GM13976 (cell line): ENCODE measurements around the gene C10orf71.

Source experiments
- DNase-seq: peaks from one replicate; pipeline ENCODE4 v3.0.0; 2012; ENCODE audit warnings: low spot score
- CTCF ChIP-seq: IDR thresholded peaks from 2 replicates; pipeline ENCODE4 v1.5.1; 2012; ENCODE audit warnings: borderline replicate concordance, mild to moderate bottlenecking; ENCODE audit not compliant: insufficient read depth; ENCODE audit errors: extremely low read depth, missing control alignments, control extremely low read depth
- in situ Hi-C: fragments of 300-500 bp; cut with MboI; formaldehyde crosslinking; loops from one replicate; pipeline ENCODE4 v1.12.0; 2022; ENCODE audit warnings: low sequenced_read_pairs, mixed read lengths, inconsistent platforms; ENCODE audit not compliant: unreplicated experiment

C10orf71 gene

GRCh38 chr10:49362596-49363260, 63.8 kb downstream of the C10orf71 start:
- no peak for TF ChIP-seq CTCF
- DNase-seq: peak; percentile 71
- in situ Hi-C loops: no loop called here

- DNase-seq: no peak
- TF ChIP-seq CTCF: no peak
- in situ Hi-C loops: no loop called here
Measured at GRCh38 chr10:49363309-49364031, 64.5 kb downstream of the C10orf71 start.

GRCh38 chr10:49364051-49364450, 65.1 kb downstream of the C10orf71 start:
- DNase-seq: no peak

GRCh38 chr10:49364747-49365146, 65.8 kb downstream of the C10orf71 start:
- in situ Hi-C loops: no loop called here
- no peak for TF ChIP-seq CTCF
- DNase-seq: no peak

More at GRCh38 chr10:49364051-49364450, 65.1 kb downstream of the C10orf71 start:
- in situ Hi-C loops: no loop called here
- no peak for TF ChIP-seq CTCF

- no peak for TF ChIP-seq CTCF
- in situ Hi-C loops: no loop called here
- DNase-seq: no peak
Measured at GRCh38 chr10:49365275-49365674, 66.3 kb downstream of the C10orf71 start.

- peak; percentile 10 for TF ChIP-seq CTCF
- in situ Hi-C loops: no loop called here
- DNase-seq: no peak
Measured at GRCh38 chr10:49365675-49366415, 66.9 kb downstream of the C10orf71 start.
